ENCODE results near the gene BCDIN3D.

Gene BCDIN3D

GRCh38 chr12:49878021-49878420 lies 35.1 kb upstream of the BCDIN3D start:
- in situ Hi-C loops (cut with HindIII; ENCODE audit: low sequenced_read_pairs), result no loop called here
- no peak for DNase-seq (ENCODE audit: low read depth)
- no peak for TF ChIP-seq CTCF (IDR thresholded peaks at IDR 0.05; ENCODE audit: low read depth, low read length, missing control alignments)

DNA sequence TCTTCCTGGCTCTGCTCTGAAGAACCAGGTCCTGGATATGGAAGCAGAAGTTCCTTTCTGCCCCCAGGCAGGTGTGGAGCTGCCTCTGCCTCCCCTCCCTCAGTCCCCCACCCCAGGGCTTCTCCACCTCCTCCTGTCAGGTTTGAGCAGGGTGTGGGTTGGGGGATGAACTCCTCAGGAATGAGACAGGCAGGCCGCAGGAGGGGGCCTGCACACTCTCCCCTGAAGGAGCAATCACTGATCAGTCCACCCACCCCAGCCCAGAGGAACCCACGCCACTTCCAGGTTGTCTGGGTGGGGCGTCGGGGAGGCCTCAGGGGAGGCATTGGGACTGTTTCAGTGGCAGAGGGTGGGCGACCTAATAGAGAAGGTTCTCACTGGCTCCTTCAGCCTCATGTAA lies 34.2 kb upstream of the BCDIN3D start:
- no peak for TF ChIP-seq CTCF (IDR thresholded peaks at IDR 0.05; ENCODE audit: low read depth, low read length, missing control alignments)
- DNase-seq (ENCODE audit: low read depth), result no peak
- H3K4me3 ChIP-seq (ENCODE audit: low read depth, low read length), result no peak overlapping the region
- in situ Hi-C loops (cut with HindIII; ENCODE audit: low sequenced_read_pairs), result no loop called here

More at GRCh38 chr12:49878021-49878420, 35.1 kb upstream of the BCDIN3D start:
- H3K4me3 ChIP-seq (ENCODE audit: low read depth, low read length), result no peak overlapping the region

DNA sequence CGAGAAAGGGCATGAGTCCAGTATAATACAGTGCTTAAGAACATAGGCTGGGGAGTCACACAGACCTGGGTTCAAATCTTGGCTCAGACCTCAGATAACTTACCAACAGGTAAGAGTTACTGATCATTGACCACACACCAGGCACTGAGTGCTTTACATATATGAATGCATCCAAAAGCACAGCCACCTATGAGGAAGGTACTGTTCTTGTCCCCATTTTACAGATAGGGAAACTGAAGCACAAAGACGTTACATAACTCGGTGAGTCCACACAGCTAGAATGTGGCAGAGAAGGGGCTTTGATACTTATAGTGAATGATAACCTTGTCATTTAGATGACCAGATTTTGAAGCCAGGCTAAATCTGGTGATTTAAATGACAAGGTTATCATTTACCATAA lies 33.2 kb upstream of the BCDIN3D start:
- TF ChIP-seq CTCF (IDR thresholded peaks at IDR 0.05; ENCODE audit: low read depth, low read length, missing control alignments), result no peak
- no peak for DNase-seq (ENCODE audit: low read depth)
- in situ Hi-C loops (cut with HindIII; ENCODE audit: low sequenced_read_pairs), result no loop called here
- no peak overlapping the region for H3K4me3 ChIP-seq (ENCODE audit: low read depth, low read length)

GRCh38 chr12:49875115-49875720 lies 32.3 kb upstream of the BCDIN3D start:
- no peak overlapping the region for H3K4me3 ChIP-seq (ENCODE audit: low read depth, low read length)
- no peak for TF ChIP-seq CTCF (IDR thresholded peaks at IDR 0.05; ENCODE audit: low read depth, low read length, missing control alignments)
- in situ Hi-C loops (cut with HindIII; ENCODE audit: low sequenced_read_pairs), result no loop called here
- no peak for DNase-seq (ENCODE audit: low read depth)

- DNase-seq (ENCODE audit: low read depth), result no peak
- in situ Hi-C loops (cut with HindIII; ENCODE audit: low sequenced_read_pairs), result no loop called here
- TF ChIP-seq CTCF (IDR thresholded peaks at IDR 0.05; ENCODE audit: low read depth, low read length, missing control alignments), result no peak
- H3K4me3 ChIP-seq (ENCODE audit: low read depth, low read length), result no peak overlapping the region
Measured at GRCh38 chr12:49874142-49874897, 31.4 kb upstream of the BCDIN3D start.

DNA sequence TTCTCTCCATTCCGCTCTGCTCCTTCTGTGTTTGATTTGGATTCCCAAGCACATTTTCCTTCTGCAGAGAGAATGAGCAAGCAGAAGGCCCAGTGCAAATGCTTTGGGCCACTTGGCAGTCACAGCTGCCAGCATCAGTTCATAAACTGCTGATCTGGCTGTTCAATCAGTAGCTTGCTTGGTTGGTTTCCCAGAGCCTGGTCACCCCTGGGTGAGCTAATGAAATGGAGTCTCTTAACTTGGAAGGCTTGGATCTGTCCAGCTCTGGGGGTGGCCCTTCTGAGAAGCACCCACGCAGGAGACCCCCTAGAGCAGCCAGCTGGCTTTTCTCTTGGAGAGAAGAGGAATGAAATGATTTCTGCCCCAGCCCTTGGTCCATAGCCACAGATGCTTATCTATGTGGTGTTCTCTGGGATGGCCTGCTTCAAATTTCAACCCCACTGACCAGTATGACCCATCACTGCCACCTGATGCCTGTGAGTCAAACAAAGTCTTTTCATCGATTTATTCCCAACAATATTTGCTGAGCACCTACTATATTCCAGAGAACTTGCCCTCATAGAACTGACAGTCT lies 30.5 kb upstream of the BCDIN3D start:
- H3K4me3 ChIP-seq (ENCODE audit: low read depth, low read length), result no peak overlapping the region
- DNase-seq (ENCODE audit: low read depth), result no peak
- no peak for TF ChIP-seq CTCF (IDR thresholded peaks at IDR 0.05; ENCODE audit: low read depth, low read length, missing control alignments)
- in situ Hi-C loops (cut with HindIII; ENCODE audit: low sequenced_read_pairs), result no loop called here

Measured in astrocyte of the cerebellum (primary cell).